Measurements from ENCODE around the gene ZMPSTE24. TPM values are rescaled to one million over a fixed set of nuclear protein-coding genes. Genes with fewer than 3 reads are reported as not detected.

The ZMPSTE24 gene
- total RNA-seq, 1 experiment from 2014 or later, result 39.6 TPM

- H3K27me3 ChIP-seq (ENCODE audit: insufficient read depth, low read length), result no peaks in the 10 kb centered on the region
- peaks cover 9 to 10% of the 10 kb centered on the region in 2 experiments for H3K4me1 ChIP-seq (ENCODE audit: control insufficient read depth in 1 of 2, insufficient read depth in 2 of 2, low read length in 2 of 2)
- RAD21 ChIA-PET (ENCODE audit: low non-redundant PET in 1 of 2, low total read pairs in 2 of 2, uncharacterized antibody in 2 of 2, unreplicated experiment in 2 of 2), result no interaction called here
- no peak for DNase-seq (ENCODE audit: low read depth, low spot score)
- H4K20me1 ChIP-seq (ENCODE audit: insufficient read depth), result no peaks in the 10 kb centered on the region
- CTCF ChIA-PET, result interaction anchor here (1.3 kb wide), 1 partner anchor 38 kb away, joined by 4 read pairs; no protein-coding TSS in a partner anchor
- no peaks in the 10 kb centered on the region for H3K9me3 ChIP-seq (ENCODE audit: control insufficient read depth in 1 of 2, insufficient read depth in 1 of 2, low read depth in 1 of 2, low read length in 2 of 2)
- no peaks in the 10 kb centered on the region for H3K79me2 ChIP-seq (ENCODE audit: insufficient read depth, low read length)
- no peak overlapping the region for H3K4me2 ChIP-seq (ENCODE audit: low read length)
- no peaks in the 10 kb centered on the region for H3K9me2 ChIP-seq (ENCODE audit: insufficient read depth)
- no peak overlapping the region for H3K4me3 ChIP-seq (replicated peaks in 1 of 2; ENCODE audit: low read depth in 1 of 2, low read length in 2 of 2)
- no peak overlapping the region for H3K9ac ChIP-seq (ENCODE audit: low read length)
- POLR2A ChIA-PET, result no interaction called here
- no peak for ATAC-seq
- no peak overlapping the region for H3K27ac ChIP-seq (ENCODE audit: low read depth, low read length)
- no peak overlapping the region for H2AFZ ChIP-seq (ENCODE audit: low read depth, low read length, poor library complexity, severe bottlenecking)
- BruUV-seq (replicated peaks), result no TSS peak
- TF ChIP-seq, protein P1, sequence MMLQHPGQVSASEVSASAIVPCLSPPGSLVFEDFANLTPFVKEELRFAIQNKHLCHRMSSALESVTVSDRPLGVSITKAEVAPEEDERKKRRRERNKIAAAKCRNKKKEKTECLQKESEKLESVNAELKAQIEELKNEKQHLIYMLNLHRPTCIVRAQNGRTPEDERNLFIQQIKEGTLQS (IDR thresholded peaks at IDR 0.05), result no peak
- no peak for TF ChIP-seq SP1 (IDR thresholded peaks at IDR 0.05; ENCODE audit: low read depth)
- TF ChIP-seq RAD21 (IDR thresholded peaks at IDR 0.05; ENCODE audit: low read depth), result no peak
- TF ChIP-seq FOSL1 (IDR thresholded peaks at IDR 0.05; ENCODE audit: low read depth), result no peak
- H3K36me3 ChIP-seq (ENCODE audit: control insufficient read depth in 1 of 2, insufficient read depth in 2 of 2, low read length in 2 of 2), result no peaks in the 10 kb centered on the region
- intact Hi-C loops (cut with micrococcal nuclease), result no loop called here
These were observed 42.2 kb downstream of the ZMPSTE24 start for GRCh38 chr1:40300249-40300567.

DNA sequence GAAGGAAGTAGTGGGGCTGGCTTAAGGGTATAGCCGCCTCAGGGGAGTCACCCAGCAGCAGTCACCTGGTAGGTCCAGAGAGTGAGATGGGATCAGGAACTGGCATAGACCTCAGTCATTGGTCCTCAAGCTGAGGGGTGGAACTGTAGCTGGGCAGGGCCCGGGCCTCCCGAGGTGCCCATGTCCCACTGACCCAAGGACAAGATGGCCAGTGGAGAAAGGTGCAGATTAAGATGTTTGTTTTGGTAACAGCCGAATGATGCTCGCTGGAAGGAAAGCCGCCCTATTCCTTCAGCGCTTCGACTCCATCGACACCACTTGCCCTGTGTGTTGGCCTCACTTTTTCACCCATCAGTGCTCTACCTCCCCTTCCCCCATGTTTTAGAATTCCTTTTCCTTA is 42.6 kb downstream of the ZMPSTE24 start:
- H3K4me3 ChIP-seq (replicated peaks in 1 of 2; ENCODE audit: low read depth in 1 of 2, low read length in 2 of 2), result no peak overlapping the region
- no peaks in the 10 kb centered on the region for H3K79me2 ChIP-seq (ENCODE audit: insufficient read depth, low read length)
- ChIA-PET RAD21 (ENCODE audit: low non-redundant PET in 1 of 2, low total read pairs in 2 of 2, uncharacterized antibody in 2 of 2, unreplicated experiment in 2 of 2) (no interaction called here), CTCF (interaction anchor here (1.3 kb wide), 1 partner anchor 38 kb away, joined by 4 read pairs; no protein-coding TSS in a partner anchor), POLR2A (no interaction called here)
- H3K9me2 ChIP-seq (ENCODE audit: insufficient read depth), result no peaks in the 10 kb centered on the region
- no peak for ATAC-seq
- H3K36me3 ChIP-seq (ENCODE audit: control insufficient read depth in 1 of 2, insufficient read depth in 2 of 2, low read length in 2 of 2), result no peaks in the 10 kb centered on the region
- H3K9me3 ChIP-seq (ENCODE audit: control insufficient read depth in 1 of 2, insufficient read depth in 1 of 2, low read depth in 1 of 2, low read length in 2 of 2), result no peaks in the 10 kb centered on the region
- H3K27ac ChIP-seq (ENCODE audit: low read depth, low read length), result no peak overlapping the region
- DNase-seq (ENCODE audit: low read depth, low spot score), result no peak
- H3K4me2 ChIP-seq (ENCODE audit: low read length), result no peak overlapping the region
- no TSS peak for BruUV-seq (replicated peaks)
- no peak overlapping the region for H3K9ac ChIP-seq (ENCODE audit: low read length)
- TF ChIP-seq SP1 (IDR thresholded peaks at IDR 0.05; ENCODE audit: low read depth), result no peak
- intact Hi-C loops (cut with micrococcal nuclease), result no loop called here
- H3K27me3 ChIP-seq (ENCODE audit: insufficient read depth, low read length), result no peaks in the 10 kb centered on the region
- peaks cover 14 to 15% of the 10 kb centered on the region in 2 experiments for H3K4me1 ChIP-seq (ENCODE audit: control insufficient read depth in 1 of 2, insufficient read depth in 2 of 2, low read length in 2 of 2)
- H4K20me1 ChIP-seq (ENCODE audit: insufficient read depth), result no peaks in the 10 kb centered on the region
- H2AFZ ChIP-seq (ENCODE audit: low read depth, low read length, poor library complexity, severe bottlenecking), result no peak overlapping the region
